NOMO-1 (cell line): ENCODE results near the gene CD300LB.
"Not testable (repeated sequence)": the region's sequence is repeated elsewhere in the genome, so short reads cannot be mapped to it uniquely, and the experiment has no call there.

Experiments
- DNase-seq, 2 experiments: peaks; one replicate each; lab custom pipeline; 2025; ENCODE audit not compliant: unreplicated experiment in 2 of 2; lab: John Stamatoyannopoulos, UW

The CD300LB gene

GRCh38 chr17:74531231-74531761 is at the start of gene CD300LB:
TSS of gene CD300LB (minus strand) at chr17:74531475. CDS start at chr17:74531350, 125 bp downstream.
- DNase-seq, result peak; percentile 75 to 85

DNA sequence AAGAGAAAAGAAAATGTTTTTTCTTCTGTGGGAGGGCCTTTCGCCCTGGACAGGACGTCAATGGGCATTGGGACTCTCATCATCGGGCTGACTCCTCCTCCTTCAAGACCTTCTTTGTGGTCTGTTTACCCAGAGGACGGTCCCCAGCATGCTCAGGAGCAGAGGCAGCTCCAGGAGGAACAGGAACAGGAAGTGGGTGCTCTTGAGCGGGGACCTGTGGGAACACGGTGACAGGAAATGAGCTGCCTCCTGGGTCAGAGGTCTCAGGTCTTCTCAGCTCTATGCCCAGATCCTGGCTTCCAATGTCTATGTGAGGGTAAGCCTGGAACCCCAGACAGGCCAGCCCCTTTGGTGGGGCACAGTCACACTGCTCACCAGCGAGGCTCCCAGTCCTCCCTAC is 48.6 kb upstream of the CD300LB start:
- DNase-seq, result peak in 1 of 2 experiments; percentile 19

GRCh38 chr17:74578979-74579378 is 47.7 kb upstream of the CD300LB start:
- DNase-seq, result no peak

- no peak for DNase-seq
These were observed 43.3 kb upstream of the CD300LB start for GRCh38 chr17:74574489-74575142.

GRCh38 chr17:74573635-74574034 is 42.4 kb upstream of the CD300LB start:
- not testable (repeated sequence) for DNase-seq

DNA sequence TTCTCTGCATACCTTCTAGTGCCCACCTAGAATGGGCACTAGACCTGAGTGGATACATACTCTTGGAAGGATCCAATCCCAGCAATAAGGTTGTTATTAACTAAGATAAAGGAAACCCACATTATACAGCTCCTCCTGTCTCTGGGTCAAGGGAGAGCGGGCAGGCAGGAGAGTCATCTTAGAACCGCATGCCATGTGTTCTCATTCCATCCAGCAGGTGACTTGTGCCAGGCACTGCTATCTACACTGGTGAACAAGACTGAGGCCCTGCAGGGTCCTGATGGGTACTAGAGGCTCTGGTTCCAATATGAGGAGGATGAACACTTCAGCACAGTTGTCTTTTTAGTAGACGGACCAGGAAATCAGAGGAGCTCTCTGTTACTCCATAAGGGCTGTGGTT is 41.9 kb upstream of the CD300LB start:
- no peak for DNase-seq

DNA sequence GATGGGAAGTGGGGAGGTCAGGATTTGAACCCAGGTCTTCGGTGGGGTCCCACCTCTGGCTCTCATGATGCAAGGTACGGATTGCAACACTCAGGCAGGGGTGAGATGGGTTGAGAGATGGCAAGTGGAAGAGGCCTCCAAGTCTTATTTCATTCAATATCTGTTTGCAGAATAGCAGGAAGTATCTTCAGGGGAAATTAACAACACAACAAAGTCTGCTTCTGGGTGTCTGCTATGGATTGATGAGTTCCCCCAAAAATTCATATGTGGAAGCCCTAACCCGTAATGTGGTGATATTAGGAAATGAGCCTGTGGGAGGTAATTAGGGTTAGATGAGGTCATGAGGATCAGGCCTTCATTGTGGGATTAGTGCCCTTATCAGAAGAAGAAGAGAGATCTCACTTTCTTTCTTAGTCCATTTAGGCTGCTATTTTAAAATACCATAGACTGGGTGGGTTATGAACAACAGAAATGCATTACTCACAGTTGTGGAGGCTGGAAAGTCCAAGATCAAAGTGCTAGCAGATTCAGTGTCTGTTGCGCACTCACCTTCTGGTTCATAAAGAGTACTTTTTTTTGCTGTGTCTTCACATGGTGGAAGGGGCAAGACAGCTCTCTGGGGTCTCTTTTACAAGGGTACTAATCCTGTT is 40.5 kb upstream of the CD300LB start:
- DNase-seq, result peak in 1 of 2 experiments; percentile 26

- DNase-seq, result peak; percentile 83 to 89
These were observed 38.0 kb upstream of the CD300LB start for GRCh38 chr17:74569020-74570003.

- DNase-seq, result no peak
These were observed 37.0 kb upstream of the CD300LB start for GRCh38 chr17:74568106-74568873.

DNA sequence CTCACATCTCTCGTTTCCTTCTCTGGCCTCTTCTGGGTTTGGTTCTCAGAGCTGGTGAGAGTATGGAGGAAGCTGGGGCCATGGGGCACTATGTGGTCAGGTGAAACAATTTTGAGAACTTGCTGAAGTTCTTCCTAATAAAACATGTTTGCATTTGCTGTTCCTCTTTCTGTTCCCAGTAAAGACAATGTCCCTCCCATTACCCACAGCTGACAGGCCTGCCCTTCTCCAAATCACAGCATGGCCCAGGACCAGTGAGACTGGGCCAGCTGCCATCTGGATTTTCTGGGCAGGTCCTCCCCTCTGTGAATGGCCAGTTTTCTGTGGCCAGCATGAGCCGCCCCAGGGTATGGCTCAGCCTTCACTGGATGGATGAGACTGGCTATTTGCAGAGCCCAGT is 36.1 kb upstream of the CD300LB start, which contains the start of gene CD300H:
Gene CD300H (minus strand): TSS at position 113 of the 400 bp plus-strand sequence.
- DNase-seq, result peak; percentile 50 to 72

GRCh38 chr17:74566132-74566753 is 35.0 kb upstream of the CD300LB start:
- peak in 1 of 2 experiments; percentile 36 for DNase-seq

DNA sequence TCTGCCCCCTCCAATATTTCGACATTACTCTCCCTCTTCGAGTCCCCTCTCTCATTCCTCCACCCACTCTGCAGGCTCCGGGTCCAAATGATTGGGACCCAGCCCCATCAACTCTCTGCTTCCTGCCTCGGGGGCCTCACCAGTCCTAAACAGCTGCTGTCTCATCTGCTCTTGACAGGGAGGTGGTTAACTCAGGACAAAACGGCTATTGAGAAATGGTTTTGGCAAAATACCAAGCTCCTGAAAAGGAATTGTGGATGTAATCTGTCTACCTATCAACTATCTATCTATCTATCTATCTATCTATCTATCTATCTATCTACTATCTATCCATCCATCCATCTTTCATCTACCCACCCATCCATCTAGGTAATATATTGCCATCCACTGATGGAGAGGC is 33.9 kb upstream of the CD300LB start:
- no peak for DNase-seq

GRCh38 chr17:74563358-74563757 is 32.1 kb upstream of the CD300LB start:
- DNase-seq, result no peak

- DNase-seq, result no peak
These were observed 30.3 kb upstream of the CD300LB start for GRCh38 chr17:74561586-74561985.

GRCh38 chr17:74558882-74559519 is 27.7 kb upstream of the CD300LB start:
- DNase-seq, result no peak

- not testable (repeated sequence) for DNase-seq
These were observed 27.1 kb upstream of the CD300LB start for GRCh38 chr17:74558402-74558801.

- DNase-seq, result no peak
These were observed 24.2 kb upstream of the CD300LB start for GRCh38 chr17:74555427-74555940.

- DNase-seq, result no peak
These were observed 23.6 kb upstream of the CD300LB start for GRCh38 chr17:74554909-74555308.

DNA sequence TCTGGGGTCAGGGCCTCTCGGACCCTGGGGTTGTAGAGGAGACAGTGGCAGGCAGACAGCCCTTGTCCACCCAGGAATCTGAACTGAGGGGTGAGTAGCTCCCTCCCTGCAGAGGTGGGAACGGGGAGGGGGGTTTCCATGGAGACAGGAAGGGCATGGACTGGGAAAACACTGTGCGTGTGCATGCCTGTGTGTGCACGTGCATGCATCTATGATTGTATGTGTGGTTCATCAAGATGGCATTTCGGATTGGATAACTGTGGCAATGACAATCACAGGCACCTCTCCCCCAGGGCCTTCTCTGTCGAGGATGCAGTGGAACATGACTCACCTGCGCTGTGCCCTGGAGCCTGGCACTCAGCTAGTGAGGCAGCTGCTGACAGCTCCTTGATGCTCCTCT is 20.8 kb upstream of the CD300LB start:
- DNase-seq, result no peak
